CD4-positive, alpha-beta memory T cell (primary cell): ENCODE data around the gene PACSIN1. TPM values are rescaled to one million over a fixed set of nuclear protein-coding genes. Genes with fewer than 3 reads are reported as not detected.

Source experiments
- CTCF ChIA-PET: fragments of 350-600 bp; sonication (Branson Sonifier 250); formaldehyde crosslinking; loops from one replicate; lab custom pipeline; 2021; ENCODE audit warnings: inconsistent platforms; ENCODE audit not compliant: partially characterized antibody; lab: Charles Lee
- POLR2A ChIA-PET: fragments of 350-600 bp; sonication (Branson Sonifier 250); formaldehyde crosslinking; loops from one replicate; lab custom pipeline; 2021; ENCODE audit not compliant: partially characterized antibody; lab: Charles Lee
- DNase-seq, 5 donors: peaks; one replicate each; pipeline versions ENCODE4 v3.0.0 to v3.0.0-alpha.2; 2020 to 2022; ENCODE audit warnings: mixed read lengths in 1 of 5
- H3K27ac ChIP-seq: one replicate; pipeline ENCODE4 v1.7.0; 2013; ENCODE audit warnings: low read depth, low read length
- H3K27me3 ChIP-seq: 2 replicates; pipeline ENCODE4 v1.7.0; 2013; ENCODE audit warnings: mild to moderate bottlenecking, low read length, moderate library complexity; ENCODE audit not compliant: insufficient read depth
- H3K36me3 ChIP-seq: 2 replicates; pipeline ENCODE4 v1.7.0; 2013; ENCODE audit warnings: mild to moderate bottlenecking, low read length, moderate library complexity; ENCODE audit not compliant: insufficient read depth
- H3K4me1 ChIP-seq: 2 replicates; pipeline ENCODE4 v1.7.0; 2013; ENCODE audit warnings: mild to moderate bottlenecking, low read length, moderate library complexity; ENCODE audit not compliant: insufficient read depth
- H3K4me3 ChIP-seq, 2 donors: one replicate each; pipeline ENCODE4 v1.7.0; 2013; ENCODE audit warnings: low read length in 2 of 2, mild to moderate bottlenecking in 1 of 2
- H3K9me3 ChIP-seq, 2 donors: one replicate each; pipeline ENCODE4 v1.7.0; 2013; ENCODE audit warnings: low read length in 2 of 2, control low read depth in 1 of 2; ENCODE audit not compliant: control insufficient read depth in 1 of 2
- H3K27ac Mint-ChIP-seq, 7 donors: one replicate each; pipeline ENCODE4 v1.8.0; 2020 to 2021; ENCODE audit warnings: mixed read lengths in 7 of 7, mild to moderate bottlenecking in 6 of 7, inconsistent platforms in 3 of 7, moderate library complexity in 3 of 7
- H3K27me3 Mint-ChIP-seq, 2 donors: one replicate each; pipeline ENCODE4 v1.8.0; 2020 to 2021; ENCODE audit warnings: mixed read lengths in 2 of 2
- H3K36me3 Mint-ChIP-seq, 2 donors: one replicate each; pipeline ENCODE4 v1.8.0; 2020 to 2021; ENCODE audit warnings: mixed read lengths in 2 of 2, inconsistent platforms in 1 of 2, mild to moderate bottlenecking in 1 of 2
- H3K4me1 Mint-ChIP-seq, 4 donors: one replicate each; pipeline ENCODE4 v1.8.0; 2020 to 2021; ENCODE audit warnings: mixed read lengths in 4 of 4, mild to moderate bottlenecking in 1 of 4
- H3K4me3 Mint-ChIP-seq, 8 donors: one replicate each; pipeline ENCODE4 v1.8.0; 2020 to 2021; ENCODE audit warnings: mixed read lengths in 8 of 8, mild to moderate bottlenecking in 7 of 8, moderate library complexity in 6 of 8, inconsistent platforms in 3 of 8
- H3K9me3 Mint-ChIP-seq, 8 donors: one replicate each; pipeline ENCODE4 v1.8.0; 2020 to 2021; ENCODE audit warnings: mixed read lengths in 8 of 8, mild to moderate bottlenecking in 5 of 8, inconsistent platforms in 3 of 8, moderate library complexity in 1 of 8
- intact Hi-C: fragments of 100-400 bp; cut with micrococcal nuclease; formaldehyde crosslinking; loops from one replicate; pipeline ENCODE4 v1.15.1; 2023
- polyA plus RNA-seq, 2 donors: library from polyadenylated mRNA; unstranded; fragments of 300-500 nt; fragmentation: Illumina TruSeq; gene quantifications; one replicate each; pipeline ENCODE4 v1.2.3, GENCODE V29; 2021
- total RNA-seq, 2 experiments: library from RNA; stranded (reverse); gene quantifications; one replicate each; pipeline ENCODE4 v1.2.3, GENCODE V29; 2021

PACSIN1 gene
- total and polyA plus RNA-seq, 4 experiments from 2014 or later: 0.92 to 2.3 (median 2.0) TPM; not detected in 1

GRCh38 chr6:34534146-34534545, 68.3 kb downstream of the PACSIN1 start:
- H3K4me3 Mint-ChIP-seq: no peak overlapping the region
- no peak overlapping the region for H3K27ac ChIP-seq
- POLR2A ChIA-PET: no interaction called here
- no peaks in the 10 kb centered on the region for H3K27me3 Mint-ChIP-seq
- intact Hi-C loops: no loop called here
- H3K9me3 ChIP-seq: no peaks in the 10 kb centered on the region
- H3K4me1 Mint-ChIP-seq: no peaks in the 10 kb centered on the region
- H3K36me3 ChIP-seq: no peaks in the 10 kb centered on the region
- no peak overlapping the region for H3K4me3 ChIP-seq
- CTCF ChIA-PET: no interaction called here
- no peak for DNase-seq
- H3K4me1 ChIP-seq: no peaks in the 10 kb centered on the region
- H3K27ac Mint-ChIP-seq: peak overlapping the region in 1 of 7 donors; percentile 17
- no peaks in the 10 kb centered on the region for H3K36me3 Mint-ChIP-seq
- H3K9me3 Mint-ChIP-seq: peaks cover 0 to 3% (median 0%) of the 10 kb centered on the region in 8 donors
- H3K27me3 ChIP-seq: no peaks in the 10 kb centered on the region

GRCh38 chr6:34534656-34535055, 68.8 kb downstream of the PACSIN1 start:
- DNase-seq: no peak
- no peaks in the 10 kb centered on the region for H3K27me3 ChIP-seq
- H3K4me1 ChIP-seq: no peaks in the 10 kb centered on the region
- H3K4me1 Mint-ChIP-seq: no peaks in the 10 kb centered on the region
- H3K27ac Mint-ChIP-seq: no peak overlapping the region
- no peaks in the 10 kb centered on the region for H3K27me3 Mint-ChIP-seq
- no peak overlapping the region for H3K27ac ChIP-seq
- H3K36me3 ChIP-seq: no peaks in the 10 kb centered on the region
- no peak overlapping the region for H3K4me3 Mint-ChIP-seq
- ChIA-PET POLR2A (no interaction called here), CTCF (no interaction called here)
- H3K9me3 ChIP-seq: no peaks in the 10 kb centered on the region
- no peaks in the 10 kb centered on the region for H3K36me3 Mint-ChIP-seq
- peaks cover 0 to 3% (median 0%) of the 10 kb centered on the region in 8 donors for H3K9me3 Mint-ChIP-seq
- intact Hi-C loops: no loop called here
- no peak overlapping the region for H3K4me3 ChIP-seq

DNA sequence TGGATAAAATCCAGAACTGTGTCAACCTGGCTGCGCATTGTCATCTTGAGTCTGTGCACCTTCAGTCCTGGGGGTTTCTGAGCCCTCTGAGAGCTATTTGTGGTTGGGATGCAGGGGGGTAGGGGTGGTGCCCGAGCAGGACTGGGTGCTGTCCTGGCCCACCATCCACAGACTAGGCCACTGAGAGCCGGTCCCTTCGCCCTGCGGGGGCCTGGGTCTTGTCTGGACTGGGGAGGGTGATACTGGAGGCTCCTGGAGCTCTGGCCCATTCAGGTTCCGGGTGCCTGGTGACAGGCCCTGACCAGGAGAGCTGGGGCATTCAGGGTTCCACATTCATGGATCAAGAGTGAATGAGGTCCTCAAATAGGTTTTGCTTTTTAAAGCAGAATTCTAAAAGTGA, 69.3 kb downstream of the PACSIN1 start:
- Histone ChIP-seq H3K4me1 (no peaks in the 10 kb centered on the region), H3K27me3 (no peaks in the 10 kb centered on the region), H3K9me3 (no peaks in the 10 kb centered on the region), H3K36me3 (no peaks in the 10 kb centered on the region), H3K27ac (no peak overlapping the region), H3K4me3 (no peak overlapping the region)
- no peaks in the 10 kb centered on the region for H3K4me1 Mint-ChIP-seq
- intact Hi-C loops: no loop called here
- H3K27me3 Mint-ChIP-seq: no peaks in the 10 kb centered on the region
- POLR2A ChIA-PET: no interaction called here
- CTCF ChIA-PET: no interaction called here
- no peak overlapping the region for H3K27ac Mint-ChIP-seq
- no peaks in the 10 kb centered on the region for H3K36me3 Mint-ChIP-seq
- no peak for DNase-seq
- H3K4me3 Mint-ChIP-seq: no peak overlapping the region
- peaks cover 0 to 3% (median 0%) of the 10 kb centered on the region in 8 donors for H3K9me3 Mint-ChIP-seq

GRCh38 chr6:34535646-34536045, 69.8 kb downstream of the PACSIN1 start:
- ChIA-PET POLR2A (no interaction called here), CTCF (interaction anchor here (1.9 kb wide), 1 partner anchor 8 kb away, joined by 5 read pairs; no protein-coding TSS in a partner anchor)
- no peak overlapping the region for H3K27ac ChIP-seq
- no peaks in the 10 kb centered on the region for H3K4me1 ChIP-seq
- DNase-seq: no peak
- Mint-ChIP-seq H3K36me3 (no peaks in the 10 kb centered on the region), H3K4me1 (no peaks in the 10 kb centered on the region), H3K4me3 (no peak overlapping the region), H3K27me3 (no peaks in the 10 kb centered on the region), H3K27ac (peak overlapping the region in 1 of 7 donors; percentile 12), H3K9me3 (peaks cover 0 to 3% (median 0%) of the 10 kb centered on the region in 8 donors)
- no peaks in the 10 kb centered on the region for H3K27me3 ChIP-seq
- H3K4me3 ChIP-seq: no peak overlapping the region
- H3K36me3 ChIP-seq: no peaks in the 10 kb centered on the region
- intact Hi-C loops: no loop called here
- no peaks in the 10 kb centered on the region for H3K9me3 ChIP-seq

- intact Hi-C loops: no loop called here
- H3K36me3 ChIP-seq: no peaks in the 10 kb centered on the region
- Mint-ChIP-seq H3K4me3 (no peak overlapping the region), H3K4me1 (no peaks in the 10 kb centered on the region), H3K9me3 (peaks cover 0 to 3% (median 0%) of the 10 kb centered on the region in 8 donors), H3K27ac (no peak overlapping the region), H3K36me3 (no peaks in the 10 kb centered on the region), H3K27me3 (no peaks in the 10 kb centered on the region)
- no peak for DNase-seq
- ChIA-PET CTCF (interaction anchor here (1.9 kb wide), 1 partner anchor 9 kb away, joined by 5 read pairs; no protein-coding TSS in a partner anchor), POLR2A (no interaction called here)
- H3K27ac ChIP-seq: no peak overlapping the region
- no peak overlapping the region for H3K4me3 ChIP-seq
- no peaks in the 10 kb centered on the region for H3K9me3 ChIP-seq
- H3K4me1 ChIP-seq: no peaks in the 10 kb centered on the region
- H3K27me3 ChIP-seq: no peaks in the 10 kb centered on the region
These were observed 70.5 kb downstream of the PACSIN1 start for GRCh38 chr6:34536251-34536958.

DNA sequence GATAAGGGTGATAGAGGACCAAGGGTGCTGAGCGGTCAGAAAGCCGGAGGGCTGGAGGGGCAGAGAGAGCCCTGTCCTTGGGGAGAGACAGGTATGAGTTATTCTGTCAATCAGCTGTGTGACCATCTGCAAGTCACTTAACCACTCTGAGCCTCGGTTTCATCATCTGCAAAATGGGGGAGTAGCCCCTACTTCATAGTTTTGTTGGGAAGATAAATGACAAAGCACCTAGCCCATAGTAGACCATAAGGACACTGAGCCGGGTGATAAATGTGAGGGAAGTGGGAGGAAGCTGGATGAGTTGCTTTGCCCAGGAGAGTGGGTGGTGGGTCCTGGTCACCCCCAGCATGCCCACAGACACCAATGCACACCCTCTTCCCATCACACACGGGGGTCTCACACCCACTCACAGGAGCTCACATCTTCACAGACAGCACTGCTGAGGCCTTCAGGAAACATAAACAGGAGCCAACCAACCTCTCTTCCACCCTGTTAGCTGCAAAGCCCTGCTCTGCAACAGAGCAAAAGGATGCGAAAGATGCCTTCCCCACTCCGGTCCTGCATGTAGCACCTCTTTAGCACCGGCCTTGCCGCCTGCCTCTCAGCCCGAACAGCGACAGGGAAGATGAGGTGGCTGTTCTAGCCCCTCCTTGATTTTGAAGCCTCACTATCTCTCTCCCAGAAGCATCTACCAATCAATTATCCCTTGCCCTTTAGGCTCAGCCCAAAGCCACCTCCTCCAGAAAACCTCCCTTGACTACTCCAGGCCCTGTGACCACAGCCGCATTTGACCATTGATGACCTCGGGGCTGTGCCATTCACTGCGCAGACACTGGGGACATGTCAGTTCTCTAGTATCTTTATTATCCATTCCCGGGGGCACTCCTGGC, 71.3 kb downstream of the PACSIN1 start:
- POLR2A ChIA-PET: no interaction called here
- Histone ChIP-seq H3K4me3 (no peak overlapping the region), H3K36me3 (no peaks in the 10 kb centered on the region), H3K4me1 (no peaks in the 10 kb centered on the region), H3K27ac (no peak overlapping the region), H3K9me3 (no peaks in the 10 kb centered on the region), H3K27me3 (no peaks in the 10 kb centered on the region)
- no peaks in the 10 kb centered on the region for H3K36me3 Mint-ChIP-seq
- DNase-seq: no peak
- H3K4me3 Mint-ChIP-seq: no peak overlapping the region
- no peaks in the 10 kb centered on the region for H3K27me3 Mint-ChIP-seq
- CTCF ChIA-PET: interaction anchor here (1.9 kb wide), 1 partner anchor 10 kb away, joined by 5 read pairs; no protein-coding TSS in a partner anchor
- no peak overlapping the region for H3K27ac Mint-ChIP-seq
- intact Hi-C loops: no loop called here
- H3K9me3 Mint-ChIP-seq: peaks cover 0 to 3% (median 0%) of the 10 kb centered on the region in 8 donors
- H3K4me1 Mint-ChIP-seq: no peaks in the 10 kb centered on the region

GRCh38 chr6:34537922-34538550, 72.2 kb downstream of the PACSIN1 start:
- POLR2A ChIA-PET: no interaction called here
- CTCF ChIA-PET: no interaction called here
- Mint-ChIP-seq H3K9me3 (peaks cover 0 to 3% (median 0%) of the 10 kb centered on the region in 8 donors), H3K27ac (no peak overlapping the region), H3K4me1 (no peaks in the 10 kb centered on the region), H3K4me3 (no peak overlapping the region), H3K36me3 (no peaks in the 10 kb centered on the region), H3K27me3 (no peaks in the 10 kb centered on the region)
- DNase-seq: no peak
- Histone ChIP-seq H3K4me1 (no peaks in the 10 kb centered on the region), H3K27ac (no peak overlapping the region), H3K9me3 (no peaks in the 10 kb centered on the region), H3K27me3 (no peaks in the 10 kb centered on the region), H3K36me3 (no peaks in the 10 kb centered on the region), H3K4me3 (no peak overlapping the region)
- intact Hi-C loops: no loop called here
